ENCODE results near the gene IWS1.

IWS1 gene

GRCh38 chr2:127506510-127506909, 19.8 kb downstream of the IWS1 start:
- H3K27ac ChIP-seq: no peak overlapping the region
- no peak for DNase-seq (ENCODE audit: low read depth, low spot score)

GRCh38 chr2:127504552-127505430, 21.5 kb downstream of the IWS1 start:
- DNase-seq (ENCODE audit: low read depth, low spot score): no peak
- no peak overlapping the region for H3K27ac ChIP-seq

GRCh38 chr2:127503491-127503890, 22.8 kb downstream of the IWS1 start:
- DNase-seq (ENCODE audit: low read depth, low spot score): no peak
- H3K27ac ChIP-seq: no peak overlapping the region

GRCh38 chr2:127498386-127498785, 27.9 kb downstream of the IWS1 start:
- peak; percentile 36 for DNase-seq (ENCODE audit: low read depth, low spot score)
- no peak overlapping the region for H3K27ac ChIP-seq

GRCh38 chr2:127490283-127490682, 36.0 kb downstream of the IWS1 start:
- no peak for DNase-seq (ENCODE audit: low read depth, low spot score)
- H3K27ac ChIP-seq: no peak overlapping the region

- H3K27ac ChIP-seq: no peak overlapping the region
- no peak for DNase-seq (ENCODE audit: low read depth, low spot score)
Measured at GRCh38 chr2:127486247-127487058, 39.8 kb downstream of the IWS1 start.

GRCh38 chr2:127485694-127486071, 40.6 kb downstream of the IWS1 start:
- no peak for DNase-seq (ENCODE audit: low read depth, low spot score)

GRCh38 chr2:127485051-127485693, 41.1 kb downstream of the IWS1 start:
- no peak for DNase-seq (ENCODE audit: low read depth, low spot score)
- H3K27ac ChIP-seq: no peak overlapping the region

More at GRCh38 chr2:127485694-127486071, 40.6 kb downstream of the IWS1 start:
- no peak overlapping the region for H3K27ac ChIP-seq

- DNase-seq (ENCODE audit: low read depth, low spot score): no peak
- H3K27ac ChIP-seq: no peak overlapping the region
Measured at GRCh38 chr2:127482031-127482430, 44.3 kb downstream of the IWS1 start.

GRCh38 chr2:127479866-127480743, 46.2 kb downstream of the IWS1 start:
- DNase-seq (ENCODE audit: low read depth, low spot score): no peak
- no peak overlapping the region for H3K27ac ChIP-seq

GRCh38 chr2:127479219-127479825, 47.0 kb downstream of the IWS1 start:
- no peak overlapping the region for H3K27ac ChIP-seq
- DNase-seq (ENCODE audit: low read depth, low spot score): no peak

GRCh38 chr2:127475788-127476187, 50.5 kb downstream of the IWS1 start:
- no peak overlapping the region for H3K27ac ChIP-seq
- DNase-seq (ENCODE audit: low read depth, low spot score): no peak

GRCh38 chr2:127472268-127472667, 54.0 kb downstream of the IWS1 start:
- H3K27ac ChIP-seq: no peak overlapping the region
- no peak for DNase-seq (ENCODE audit: low read depth, low spot score)

- no peak for DNase-seq (ENCODE audit: low read depth, low spot score)
- H3K27ac ChIP-seq: no peak overlapping the region
Measured at GRCh38 chr2:127471286-127471988, 54.9 kb downstream of the IWS1 start.

- no peak for DNase-seq (ENCODE audit: low read depth, low spot score)
- no peak overlapping the region for H3K27ac ChIP-seq
Measured at GRCh38 chr2:127469974-127470373, 56.3 kb downstream of the IWS1 start.

- DNase-seq (ENCODE audit: low read depth, low spot score): no peak
Measured at GRCh38 chr2:127469051-127469450, 57.2 kb downstream of the IWS1 start.

GRCh38 chr2:127465258-127465657, 61.0 kb downstream of the IWS1 start:
- DNase-seq (ENCODE audit: low read depth, low spot score): no peak
- no peak overlapping the region for H3K27ac ChIP-seq

More at GRCh38 chr2:127469051-127469450, 57.2 kb downstream of the IWS1 start:
- no peak overlapping the region for H3K27ac ChIP-seq

GRCh38 chr2:127464470-127465257, 61.6 kb downstream of the IWS1 start:
- no peak overlapping the region for H3K27ac ChIP-seq
- no peak for DNase-seq (ENCODE audit: low read depth, low spot score)
